T-helper 1 cell treated with Interleukin-12 subunit alpha and Interleukin-12 subunit beta and Interleukin-4 antibody, amounts not matched to agents 30 ng/mL and 1 ng/mL, for 36 hours (primary cell): ENCODE data around the gene MIEN1. TPM values are rescaled to one million over a fixed set of nuclear protein-coding genes. Genes with fewer than 3 reads are reported as not detected.
"Not testable (repeated sequence)": the region's sequence is repeated elsewhere in the genome, so short reads cannot be mapped to it uniquely, and the experiment has no call there.

Experiments used
- intact Hi-C: fragments of 100-400 bp; cut with micrococcal nuclease; formaldehyde crosslinking; loops from one replicate; pipeline ENCODE4 v1.15.1; 2024
- total RNA-seq: library from RNA; stranded (reverse); gene quantifications from 2 replicates; pipeline ENCODE4 v1.2.3, GENCODE V29; 2022

Gene MIEN1
- 45.6 and 46.4 TPM in 2 replicates for total RNA-seq

- intact Hi-C loops = loop anchor here (1.0 kb wide), 11 partner anchors 8 to 366 kb away; partner anchors contain the start of genes IKZF3, LRRC3C, ORMDL3 and PGAP3
Observed at GRCh38 chr17:39730095-39730921, at the start of gene MIEN1. MIEN1 (minus strand) TSS chr17:39730532; CDS start chr17:39730495, 37 bp downstream.

GRCh38 chr17:39777534-39778365 lies 47.4 kb upstream of the MIEN1 start:
- intact Hi-C loops = loop anchor here (1.0 kb wide), 1 partner anchor 36 kb away; no protein-coding TSS in a partner anchor

- intact Hi-C loops = no loop called here
Observed at GRCh38 chr17:39776252-39776651, 45.9 kb upstream of the MIEN1 start.

GRCh38 chr17:39775031-39775430 lies 44.7 kb upstream of the MIEN1 start:
- intact Hi-C loops = no loop called here

- intact Hi-C loops = no loop called here
Observed at GRCh38 chr17:39774047-39774446, 43.7 kb upstream of the MIEN1 start.

GRCh38 chr17:39772987-39773934 lies 42.9 kb upstream of the MIEN1 start:
- intact Hi-C loops = no loop called here

GRCh38 chr17:39772415-39772814 lies 42.1 kb upstream of the MIEN1 start:
- intact Hi-C loops = no loop called here

- intact Hi-C loops = loop anchor here (1.0 to 2.0 kb wide), 7 partner anchors 16 to 156 kb away; partner anchors contain the start of gene IKZF3
Observed at GRCh38 chr17:39769974-39770587, 39.7 kb upstream of the MIEN1 start.

- intact Hi-C loops = no loop called here
Observed at GRCh38 chr17:39767147-39767546, 36.8 kb upstream of the MIEN1 start.

- intact Hi-C loops = no loop called here
Observed at GRCh38 chr17:39765766-39766165, 35.4 kb upstream of the MIEN1 start.

GRCh38 chr17:39765175-39765574 lies 34.8 kb upstream of the MIEN1 start:
- intact Hi-C loops = no loop called here

GRCh38 chr17:39764171-39764570 lies 33.8 kb upstream of the MIEN1 start:
- intact Hi-C loops = not testable (repeated sequence)

GRCh38 chr17:39763051-39763820 lies 32.9 kb upstream of the MIEN1 start:
- intact Hi-C loops = no loop called here

- intact Hi-C loops = no loop called here
Observed at GRCh38 chr17:39761861-39762496, 31.6 kb upstream of the MIEN1 start.

GRCh38 chr17:39759204-39759603 lies 28.9 kb upstream of the MIEN1 start:
- intact Hi-C loops = no loop called here

- intact Hi-C loops = loop anchor here (1.0 kb wide), 1 partner anchor 55 kb away; no protein-coding TSS in a partner anchor
Observed at GRCh38 chr17:39757931-39758873, 27.9 kb upstream of the MIEN1 start.

GRCh38 chr17:39757176-39757662 lies 26.9 kb upstream of the MIEN1 start:
- intact Hi-C loops = no loop called here
